Heart left ventricle (tissue), 13 donors: Measurements from ENCODE around the gene PPA2.

Experiments used
- POLR2A ChIP-seq, 2 donors: fragments of 450-650 bp; IDR thresholded peaks; one replicate each; pipeline ENCODE4 v1.6.1; 2017; ENCODE audit warnings: antibody characterized with exemption in 2 of 2, mild to moderate bottlenecking in 2 of 2, moderate library complexity in 2 of 2
- TF ChIP-seq, protein P1 (sequence below), 12 donors: fragments of 200-600 bp; sonication (generic) in 4 of 12; IDR thresholded peaks; one replicate each; pipeline versions ENCODE4 v1.5.0 to v1.8.0; 2018 to 2022; ENCODE audit warnings: antibody characterized with exemption in 12 of 12, mild to moderate bottlenecking in 5 of 12
- donor health status: ischemic (EF 13 %, LVEDD 7.1; RV severe dilation, severe dysfunction).
- donor health status: DM: no; HTN: yes; CAD: no.
- donor health status: DM: no; HTN: no; CAD: no.
- donor health status: ischemic (EF 25% LVEDD 6.9; RV normal size, moderate dysfunction).
- donor health status: ischemic (EF 25% LVEDD 5.7; RV mildly dilated, moderate dysfunction).
- donor health status: ischemic (EF 35%, LVEDD 5.7; RV mildly dilated, moderate dysfunction).
- donor health status: nonischemic (EF 11% LVEDD 7.7; RV severe dilation, severe dysfunction).
- donor health status: DM: yes; HTN: yes; CAD: no.
- donor health status: PGD.
- donor health status: ischemic (EF 29% LVEDD 5.4; RV normal size, mild dysfunction).
- donor health status: nonischemic (EF 23%, LVEDD 6.1; RV moderate dilation, normal function).

DNA sequence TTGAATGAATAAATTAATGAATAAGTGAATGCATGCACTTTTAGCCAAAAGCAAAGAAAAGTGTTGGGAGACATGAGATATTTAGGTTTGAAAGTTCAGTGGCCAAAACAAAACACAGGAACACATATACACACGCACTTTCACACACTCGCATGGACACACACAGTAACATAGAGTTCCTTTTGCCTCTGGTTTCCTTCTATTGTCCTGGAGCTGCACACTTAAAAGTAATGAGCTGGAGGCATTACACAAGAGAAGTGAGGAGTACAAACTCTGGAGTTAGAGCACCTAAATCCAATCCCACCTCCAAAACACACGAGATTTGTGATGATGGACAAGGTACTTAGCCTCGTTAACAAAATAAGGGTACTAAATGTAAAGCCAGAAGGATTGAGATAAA, 18.7 kb downstream of the PPA2 start:
- TF ChIP-seq, protein P1, sequence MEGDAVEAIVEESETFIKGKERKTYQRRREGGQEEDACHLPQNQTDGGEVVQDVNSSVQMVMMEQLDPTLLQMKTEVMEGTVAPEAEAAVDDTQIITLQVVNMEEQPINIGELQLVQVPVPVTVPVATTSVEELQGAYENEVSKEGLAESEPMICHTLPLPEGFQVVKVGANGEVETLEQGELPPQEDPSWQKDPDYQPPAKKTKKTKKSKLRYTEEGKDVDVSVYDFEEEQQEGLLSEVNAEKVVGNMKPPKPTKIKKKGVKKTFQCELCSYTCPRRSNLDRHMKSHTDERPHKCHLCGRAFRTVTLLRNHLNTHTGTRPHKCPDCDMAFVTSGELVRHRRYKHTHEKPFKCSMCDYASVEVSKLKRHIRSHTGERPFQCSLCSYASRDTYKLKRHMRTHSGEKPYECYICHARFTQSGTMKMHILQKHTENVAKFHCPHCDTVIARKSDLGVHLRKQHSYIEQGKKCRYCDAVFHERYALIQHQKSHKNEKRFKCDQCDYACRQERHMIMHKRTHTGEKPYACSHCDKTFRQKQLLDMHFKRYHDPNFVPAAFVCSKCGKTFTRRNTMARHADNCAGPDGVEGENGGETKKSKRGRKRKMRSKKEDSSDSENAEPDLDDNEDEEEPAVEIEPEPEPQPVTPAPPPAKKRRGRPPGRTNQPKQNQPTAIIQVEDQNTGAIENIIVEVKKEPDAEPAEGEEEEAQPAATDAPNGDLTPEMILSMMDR (IDR thresholded peaks at IDR 0.05) = no peak
- no peak for TF ChIP-seq POLR2A (IDR thresholded peaks at IDR 0.05)
